ENCODE measurements around the gene GPC6.

GPC6 gene

DNA sequence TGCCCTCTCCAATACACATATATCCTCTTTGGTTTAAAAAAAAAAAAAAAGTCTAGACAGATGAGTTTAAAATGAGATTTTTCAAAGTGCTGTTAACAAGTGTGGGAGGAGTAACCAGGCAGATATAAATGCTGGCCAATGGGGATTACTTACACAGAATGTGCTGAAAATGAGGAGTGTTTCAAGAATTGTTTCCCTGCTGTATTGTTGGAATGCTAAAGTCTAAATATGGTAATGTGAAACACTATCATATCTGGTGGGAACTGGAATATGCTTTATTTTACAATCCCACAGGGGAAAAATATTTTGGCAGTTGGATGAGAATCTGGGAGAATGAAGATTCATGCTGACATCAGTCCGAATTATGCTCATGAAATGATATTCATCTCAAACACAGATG is 1002.2 kb downstream of the GPC6 start:
- DNase-seq (ENCODE audit: low read depth in 4 of 4, low spot score in 1 of 4): no peak

- DNase-seq (ENCODE audit: low read depth in 4 of 4, low spot score in 1 of 4): no peak
Observed at GRCh38 chr13:94232161-94232950, 1005.7 kb downstream of the GPC6 start.

- DNase-seq (ENCODE audit: low read depth in 4 of 4, low spot score in 1 of 4): no peak
Observed at GRCh38 chr13:94232956-94233355, 1006.3 kb downstream of the GPC6 start.

- no peak for DNase-seq (ENCODE audit: low read depth in 4 of 4, low spot score in 1 of 4)
Observed at GRCh38 chr13:94233401-94233800, 1006.8 kb downstream of the GPC6 start.

- no peak for DNase-seq (ENCODE audit: low read depth in 4 of 4, low spot score in 1 of 4)
Observed at GRCh38 chr13:94233837-94234236, 1007.2 kb downstream of the GPC6 start.

DNA sequence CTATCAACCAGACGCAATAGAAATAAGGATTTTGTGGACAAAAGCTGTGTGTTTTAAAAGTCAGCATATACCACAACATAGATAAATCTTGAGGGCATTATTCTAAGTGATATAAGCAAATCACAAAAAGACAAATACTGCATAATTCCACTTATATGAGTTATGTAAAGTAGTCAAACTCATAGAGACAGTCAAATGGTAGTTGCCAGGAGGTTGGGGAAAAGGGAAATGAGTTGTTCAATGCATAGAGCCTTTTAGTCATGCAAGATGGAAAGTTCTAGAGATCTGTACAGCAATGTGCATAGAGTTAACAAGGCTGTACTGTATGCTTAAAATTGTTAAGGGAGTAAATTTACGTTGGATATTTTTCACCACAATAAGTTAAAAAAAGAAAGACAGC is 1008.1 kb downstream of the GPC6 start:
- DNase-seq (ENCODE audit: low read depth in 4 of 4, low spot score in 1 of 4): no peak

- no peak for DNase-seq (ENCODE audit: low read depth in 4 of 4, low spot score in 1 of 4)
Observed at GRCh38 chr13:94236132-94236531, 1009.5 kb downstream of the GPC6 start.

DNA sequence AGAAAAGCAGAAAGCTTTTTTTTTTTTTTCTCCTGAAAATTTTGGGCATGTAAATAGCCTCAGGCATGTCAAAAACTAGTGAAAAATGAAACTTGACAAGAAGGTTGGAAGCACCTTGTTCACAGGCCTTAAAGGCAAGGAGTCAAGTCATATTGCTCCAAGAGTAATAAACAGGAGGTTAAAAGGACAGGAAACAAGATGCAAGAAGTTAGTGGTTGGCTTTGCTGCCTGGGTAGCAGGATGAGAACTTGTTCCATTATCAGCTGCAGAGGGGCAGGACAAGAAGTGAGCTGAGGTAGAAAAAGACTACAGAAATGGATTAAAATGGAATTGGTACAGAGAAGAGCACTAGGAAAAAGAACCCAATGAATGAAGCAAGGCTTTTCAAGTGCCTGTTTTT is 1010.3 kb downstream of the GPC6 start:
- DNase-seq (ENCODE audit: low read depth in 4 of 4, low spot score in 1 of 4): no peak

- no peak for DNase-seq (ENCODE audit: low read depth in 4 of 4, low spot score in 1 of 4)
Observed at GRCh38 chr13:94239135-94239534, 1012.5 kb downstream of the GPC6 start.

DNA sequence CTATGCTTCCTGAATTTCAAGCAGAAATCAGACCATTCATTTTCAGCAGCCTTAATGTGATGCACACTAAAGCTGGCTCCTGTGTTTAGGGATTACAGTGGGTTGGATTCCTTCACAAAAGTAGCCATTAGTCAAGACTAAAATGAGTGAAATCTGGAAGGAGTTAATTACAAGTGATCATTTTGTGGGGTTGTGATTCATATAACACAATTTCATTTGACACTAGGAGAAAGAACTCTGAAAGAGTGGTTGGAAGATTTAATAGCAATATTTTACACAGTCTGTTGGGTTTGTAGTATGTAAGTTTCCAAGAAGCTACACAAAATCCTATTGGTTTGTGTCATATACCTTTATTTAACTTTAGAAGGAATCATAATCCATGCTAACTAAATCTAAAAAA is 1015.9 kb downstream of the GPC6 start:
- no peak for DNase-seq (ENCODE audit: low read depth in 4 of 4, low spot score in 1 of 4)

GRCh38 chr13:94243551-94243950 is 1016.9 kb downstream of the GPC6 start:
- no peak for DNase-seq (ENCODE audit: low read depth in 4 of 4, low spot score in 1 of 4)

- no peak for DNase-seq (ENCODE audit: low read depth in 4 of 4, low spot score in 1 of 4)
Observed at GRCh38 chr13:94246495-94246894, 1019.9 kb downstream of the GPC6 start.

GRCh38 chr13:94247890-94248289 is 1021.3 kb downstream of the GPC6 start:
- DNase-seq (ENCODE audit: low read depth in 4 of 4, low spot score in 1 of 4): no peak

DNA sequence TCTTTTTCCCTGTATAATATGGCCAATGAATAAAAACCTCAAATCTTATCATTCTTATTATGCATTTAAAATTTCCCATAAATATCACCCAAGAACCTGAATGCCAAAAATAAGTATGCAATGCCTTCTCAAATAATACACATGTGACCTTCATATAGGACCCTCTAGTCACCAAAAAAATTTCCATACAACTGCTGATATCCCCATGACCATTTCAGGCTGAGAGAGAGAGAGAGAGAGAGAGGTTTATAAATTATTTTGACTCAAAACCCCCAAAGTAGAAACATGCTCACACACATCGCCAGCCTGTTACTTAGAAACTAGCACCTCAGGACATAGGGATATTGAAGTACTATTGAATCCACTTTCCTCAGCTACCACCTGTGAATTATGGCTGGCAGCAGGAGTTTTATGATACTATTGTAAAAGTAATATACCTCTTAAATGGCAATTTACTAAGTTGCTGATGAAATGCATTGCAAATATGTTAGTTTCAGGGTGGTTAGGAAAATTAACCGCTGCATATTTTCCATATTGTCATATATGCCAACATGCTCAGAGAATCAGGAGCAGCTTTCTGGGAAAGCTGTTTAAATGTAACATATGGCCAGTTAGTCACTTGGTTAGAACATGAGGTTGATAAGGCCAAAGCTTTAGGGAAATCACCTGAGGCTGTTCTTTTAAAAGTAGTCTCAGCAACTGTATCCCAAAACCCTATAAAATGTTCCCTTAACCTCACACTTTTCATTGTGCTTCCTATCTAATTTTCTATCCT is 1022.0 kb downstream of the GPC6 start:
- no peak for DNase-seq (ENCODE audit: low read depth in 4 of 4, low spot score in 1 of 4)

GRCh38 chr13:94249512-94249911 is 1022.9 kb downstream of the GPC6 start:
- no peak for DNase-seq (ENCODE audit: low read depth in 4 of 4, low spot score in 1 of 4)

DNA sequence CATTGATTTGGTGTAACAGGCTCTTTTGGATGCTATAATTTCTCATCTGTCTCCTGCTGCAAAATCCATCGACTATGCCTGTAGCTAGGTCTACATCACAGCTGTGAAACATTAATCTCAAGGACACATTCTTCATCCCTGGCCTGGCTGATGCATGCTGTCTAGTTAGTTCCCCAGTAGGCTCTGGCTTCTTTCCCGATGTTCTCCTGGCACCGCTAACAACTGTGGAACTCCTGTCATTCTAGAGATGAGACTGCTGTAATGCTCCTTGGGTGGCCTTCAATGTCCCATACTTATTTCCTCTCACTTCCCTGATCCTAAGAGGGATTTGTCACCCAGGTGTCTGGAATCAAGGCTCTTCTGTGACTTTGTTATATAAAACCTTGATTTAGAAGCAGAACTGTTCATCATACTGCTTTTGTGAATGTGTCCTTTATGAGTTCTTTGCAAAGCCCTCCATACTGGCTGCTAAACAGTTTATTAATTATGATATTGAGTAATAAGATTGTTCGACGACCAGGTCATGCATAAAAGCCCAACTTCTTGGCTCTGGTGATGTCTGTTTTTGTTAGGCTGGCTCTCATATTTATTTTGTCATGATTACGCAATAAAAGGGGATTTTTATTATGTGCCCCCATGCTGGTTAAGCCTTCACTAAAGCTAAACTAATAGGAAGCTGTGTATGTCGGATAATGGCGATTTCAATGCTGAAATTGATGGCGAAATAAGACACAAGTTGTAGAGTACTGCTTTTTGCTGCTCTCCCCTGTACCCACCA is 1025.4 kb downstream of the GPC6 start:
- no peak for DNase-seq (ENCODE audit: low read depth in 4 of 4, low spot score in 1 of 4)

- no peak for DNase-seq (ENCODE audit: low read depth in 4 of 4, low spot score in 1 of 4)
Observed at GRCh38 chr13:94254737-94255136, 1028.1 kb downstream of the GPC6 start.

DNA sequence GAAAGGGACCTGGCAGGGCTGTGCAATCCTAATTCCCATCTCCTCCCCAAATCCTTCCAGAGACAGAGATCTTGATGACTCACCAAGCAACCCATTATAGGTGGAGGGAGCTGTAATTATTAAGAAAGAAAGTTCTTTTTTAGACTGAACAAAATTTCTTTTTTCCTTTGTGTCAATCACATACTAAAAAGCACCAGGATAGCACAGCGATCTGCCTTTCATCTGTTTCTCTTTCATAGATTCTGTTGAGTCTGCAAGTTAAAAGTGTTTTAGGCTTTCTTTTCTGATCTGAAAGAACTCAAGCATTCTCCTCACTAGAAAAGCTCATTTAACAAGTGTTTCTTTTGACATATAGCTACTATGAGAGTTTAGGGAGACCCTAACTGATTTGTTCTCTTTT is 1030.1 kb downstream of the GPC6 start:
- DNase-seq (ENCODE audit: low read depth in 4 of 4, low spot score in 1 of 4): no peak

DNA sequence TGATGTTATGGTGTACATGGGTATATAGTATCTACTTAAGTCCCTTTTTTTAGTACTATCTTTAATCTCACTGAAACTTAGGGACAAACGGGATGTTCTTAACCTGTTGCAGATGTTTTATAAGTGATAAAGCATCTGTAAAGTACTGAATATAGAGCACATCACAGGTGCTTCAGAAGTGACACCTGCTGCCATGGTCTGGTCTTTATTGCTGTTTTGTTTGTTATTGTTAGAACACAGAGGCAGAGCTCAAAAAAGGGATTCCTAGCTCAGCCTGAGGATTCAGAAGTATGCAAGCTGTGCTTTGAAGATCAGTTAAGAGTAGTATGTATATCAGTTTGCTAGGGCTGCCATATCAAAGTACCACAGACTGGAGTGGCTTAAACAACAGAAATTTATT is 1033.4 kb downstream of the GPC6 start:
- DNase-seq (ENCODE audit: low read depth in 4 of 4, low spot score in 1 of 4): no peak

- no peak for DNase-seq (ENCODE audit: low read depth in 4 of 4, low spot score in 1 of 4)
Observed at GRCh38 chr13:94261163-94261562, 1034.6 kb downstream of the GPC6 start.

DNA sequence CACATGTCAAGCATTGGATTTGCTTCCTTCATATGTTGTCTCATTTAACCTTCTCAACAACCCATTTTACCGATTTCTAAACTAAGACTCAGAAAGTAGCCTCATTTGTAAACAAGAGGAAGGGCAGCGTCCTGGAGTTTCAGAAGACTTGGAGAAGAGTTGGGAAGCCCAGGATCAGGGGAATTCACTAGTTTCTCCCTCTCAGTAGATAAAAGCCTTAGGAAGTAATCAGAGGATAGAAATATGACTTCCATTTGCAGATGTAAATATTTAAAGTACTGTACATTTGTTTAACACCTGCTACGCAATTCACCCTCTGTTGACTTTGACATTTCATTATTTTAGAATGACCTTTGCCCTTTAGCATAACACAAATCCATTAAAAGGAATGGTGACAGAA is 1036.4 kb downstream of the GPC6 start:
- DNase-seq (ENCODE audit: low read depth in 4 of 4, low spot score in 1 of 4): no peak
